Muscle layer of colon (tissue), 2 donors: Measurements from ENCODE around the gene PLEKHG4.

Experiments
- H3K27ac ChIP-seq: one replicate; pipeline ENCODE4 v1.7.0; 2013; ENCODE audit warnings: low read depth, mild to moderate bottlenecking, low read length, moderate library complexity
- H3K27me3 ChIP-seq, 2 donors: one replicate each; pipeline ENCODE4 v1.7.0; 2013; ENCODE audit warnings: low read length in 2 of 2, mild to moderate bottlenecking in 2 of 2; ENCODE audit not compliant: insufficient read depth in 2 of 2, control insufficient read depth in 1 of 2
- H3K36me3 ChIP-seq: one replicate; pipeline ENCODE4 v1.7.0; 2013; ENCODE audit warnings: mild to moderate bottlenecking, low read length; ENCODE audit not compliant: insufficient read depth
- H3K4me1 ChIP-seq: one replicate; pipeline ENCODE4 v1.7.0; 2013; ENCODE audit warnings: mild to moderate bottlenecking, low read length; ENCODE audit not compliant: insufficient read depth
- H3K4me3 ChIP-seq, 2 donors: one replicate each; pipeline ENCODE4 v1.7.0; 2013; ENCODE audit warnings: low read length in 2 of 2, low read depth in 1 of 2, mild to moderate bottlenecking in 1 of 2, moderate library complexity in 1 of 2
- H3K9ac ChIP-seq: one replicate; pipeline ENCODE4 v1.7.0; 2013; ENCODE audit warnings: low read length
- H3K9me3 ChIP-seq: one replicate; pipeline ENCODE4 v1.7.0; 2013; ENCODE audit warnings: mild to moderate bottlenecking, low read length
- donor health status: abdominal sarcoma.
- donor health status: Adenocarcinoma of cecum.

Gene PLEKHG4

GRCh38 chr16:67271446-67271845 is 7.9 kb upstream of the PLEKHG4 start:
- H3K27ac ChIP-seq: no peak overlapping the region

DNA sequence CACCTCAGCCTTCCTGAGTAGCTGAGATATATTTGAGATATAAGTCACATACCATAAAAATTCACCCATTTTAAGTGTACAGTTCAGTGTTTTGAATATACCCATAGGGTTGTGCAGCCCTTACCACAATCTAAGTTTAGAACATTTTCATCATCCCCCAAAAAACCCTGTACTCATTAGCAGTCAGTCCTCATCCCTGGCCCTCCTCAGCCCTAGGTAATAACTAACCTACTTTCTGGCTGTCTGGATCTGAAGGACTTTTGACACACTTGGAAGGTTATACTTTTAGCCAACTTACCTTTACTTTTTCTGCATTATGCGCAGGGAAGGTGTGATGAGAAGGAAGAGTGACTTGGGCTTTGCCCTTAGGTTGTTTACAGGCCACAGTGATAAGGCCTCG is 4.0 kb upstream of the PLEKHG4 start:
- no peaks in the 10 kb centered on the region for H3K9me3 ChIP-seq
- peaks cover 14% of the 10 kb centered on the region for H3K4me1 ChIP-seq
- no peaks in the 10 kb centered on the region for H3K36me3 ChIP-seq
- H3K9ac ChIP-seq: no peak overlapping the region
- H3K27ac ChIP-seq: no peak overlapping the region
- H3K4me3 ChIP-seq: no peak overlapping the region
- no peaks in the 10 kb centered on the region for H3K27me3 ChIP-seq

More at GRCh38 chr16:67271446-67271845, 7.9 kb upstream of the PLEKHG4 start:
- Histone ChIP-seq H3K4me3 (no peak overlapping the region), H3K36me3 (no peaks in the 10 kb centered on the region), H3K4me1 (no peaks in the 10 kb centered on the region), H3K9me3 (no peaks in the 10 kb centered on the region), H3K27me3 (no peaks in the 10 kb centered on the region), H3K9ac (no peak overlapping the region)

- no peaks in the 10 kb centered on the region for H3K27me3 ChIP-seq
- H3K4me3 ChIP-seq: no peak overlapping the region
- no peak overlapping the region for H3K9ac ChIP-seq
- H3K36me3 ChIP-seq: no peaks in the 10 kb centered on the region
- H3K27ac ChIP-seq: no peak overlapping the region
- no peaks in the 10 kb centered on the region for H3K9me3 ChIP-seq
- peaks cover 14% of the 10 kb centered on the region for H3K4me1 ChIP-seq
These were observed 1.9 kb upstream of the PLEKHG4 start for GRCh38 chr16:67277294-67277998.

DNA sequence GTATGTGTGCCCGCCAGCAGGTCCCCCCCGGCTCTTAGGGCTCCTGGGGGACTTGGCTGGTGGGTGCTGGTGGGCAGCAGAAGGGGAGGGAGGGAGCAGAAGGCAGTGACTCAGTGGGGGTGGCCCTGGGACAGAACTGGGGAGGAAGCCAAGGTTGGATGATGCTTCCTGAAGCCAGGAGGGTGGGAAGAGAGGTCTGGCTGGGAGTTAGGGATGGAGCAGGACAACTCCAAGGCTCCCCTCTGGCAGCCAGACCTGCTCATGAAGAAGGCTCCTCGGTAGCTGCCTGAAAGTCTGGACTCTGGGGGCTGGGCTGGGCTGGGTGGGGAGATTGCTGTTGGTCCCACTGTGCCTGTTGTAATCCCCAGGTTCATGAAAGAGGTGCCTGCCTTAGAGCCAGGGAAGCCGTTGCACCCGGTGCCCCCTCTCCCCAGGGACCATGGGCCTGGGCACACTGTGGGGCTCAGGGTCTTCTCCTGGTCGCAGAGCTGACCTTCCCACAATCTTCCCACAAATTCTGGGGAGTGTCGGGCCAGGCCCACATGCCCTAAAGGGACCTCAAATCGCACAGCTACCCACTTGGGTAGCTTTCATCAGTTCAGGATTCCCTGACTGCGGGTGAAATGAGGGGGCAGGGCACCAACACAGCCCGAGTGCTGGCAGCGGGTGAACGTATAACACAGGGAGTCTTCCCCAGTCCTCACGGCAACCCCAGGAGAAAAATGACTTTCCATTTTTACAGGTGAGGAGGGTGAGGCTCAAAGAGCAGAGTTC is 1.1 kb upstream of the PLEKHG4 start:
- no peaks in the 10 kb centered on the region for H3K36me3 ChIP-seq
- H3K4me3 ChIP-seq: peak overlapping the region in 1 of 2 donors; percentile 44
- no peak overlapping the region for H3K27ac ChIP-seq
- H3K9me3 ChIP-seq: no peaks in the 10 kb centered on the region
- H3K4me1 ChIP-seq: peaks cover 14% of the 10 kb centered on the region
- H3K27me3 ChIP-seq: no peaks in the 10 kb centered on the region
- H3K9ac ChIP-seq: no peak overlapping the region

- H3K4me3 ChIP-seq: peak overlapping the region; percentile 1 to 44
- H3K36me3 ChIP-seq: no peaks in the 10 kb centered on the region
- H3K9me3 ChIP-seq: no peaks in the 10 kb centered on the region
- no peaks in the 10 kb centered on the region for H3K27me3 ChIP-seq
- no peak overlapping the region for H3K9ac ChIP-seq
- no peak overlapping the region for H3K27ac ChIP-seq
- peaks cover 14% of the 10 kb centered on the region for H3K4me1 ChIP-seq
These were observed 498 bp upstream of the PLEKHG4 start for GRCh38 chr16:67278773-67279295.

- Histone ChIP-seq H3K9me3 (no peaks in the 10 kb centered on the region), H3K4me3 (no peak overlapping the region), H3K9ac (no peak overlapping the region), H3K36me3 (no peaks in the 10 kb centered on the region), H3K4me1 (peaks cover 14% of the 10 kb centered on the region), H3K27ac (no peak overlapping the region), H3K27me3 (no peaks in the 10 kb centered on the region)
These were observed 1.0 kb downstream of the PLEKHG4 start for GRCh38 chr16:67280090-67281015.

- no peaks in the 10 kb centered on the region for H3K36me3 ChIP-seq
- no peaks in the 10 kb centered on the region for H3K9me3 ChIP-seq
- no peak overlapping the region for H3K4me3 ChIP-seq
- no peak overlapping the region for H3K9ac ChIP-seq
- H3K4me1 ChIP-seq: peaks cover 14% of the 10 kb centered on the region
- no peaks in the 10 kb centered on the region for H3K27me3 ChIP-seq
- H3K27ac ChIP-seq: no peak overlapping the region
These were observed 2.5 kb downstream of the PLEKHG4 start for GRCh38 chr16:67281536-67282446.

DNA sequence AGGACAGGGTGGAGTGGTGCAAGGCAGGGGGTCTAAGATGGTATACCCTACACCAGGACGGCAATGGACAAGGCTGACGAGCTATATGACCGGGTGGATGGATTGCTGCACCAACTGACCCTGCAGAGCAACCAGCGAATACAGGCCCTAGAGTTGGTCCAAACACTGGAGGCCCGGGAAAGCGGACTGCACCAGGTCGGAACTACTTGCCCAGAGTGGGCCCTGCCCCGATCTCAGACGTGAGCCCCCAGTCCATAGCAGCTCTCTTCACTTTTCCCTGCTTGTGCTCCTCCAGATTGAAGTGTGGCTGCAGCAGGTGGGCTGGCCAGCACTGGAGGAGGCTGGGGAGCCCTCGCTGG is 3.1 kb downstream of the PLEKHG4 start:
- Histone ChIP-seq H3K9ac (no peak overlapping the region), H3K4me3 (no peak overlapping the region), H3K27me3 (no peaks in the 10 kb centered on the region), H3K36me3 (no peaks in the 10 kb centered on the region), H3K27ac (no peak overlapping the region), H3K4me1 (peaks cover 12% of the 10 kb centered on the region), H3K9me3 (no peaks in the 10 kb centered on the region)

GRCh38 chr16:67283039-67283825 is 3.9 kb downstream of the PLEKHG4 start:
- Histone ChIP-seq H3K4me3 (no peak overlapping the region), H3K4me1 (peaks cover 5% of the 10 kb centered on the region)

More at GRCh38 chr16:67283039-67283825, 3.9 kb downstream of the PLEKHG4 start:
- Histone ChIP-seq H3K9me3 (no peaks in the 10 kb centered on the region), H3K36me3 (no peaks in the 10 kb centered on the region), H3K27me3 (no peaks in the 10 kb centered on the region), H3K9ac (no peak overlapping the region), H3K27ac (no peak overlapping the region)
